Skin of body (tissue), 2 donors: ENCODE results near the gene AVPI1. TPM values are rescaled to one million over a fixed set of nuclear protein-coding genes. Genes with fewer than 3 reads are reported as not detected.
"Not testable (repeated sequence)": the region's sequence is repeated elsewhere in the genome, so short reads cannot be mapped to it uniquely, and the experiment has no call there.

Experiments
- DNase-seq: peaks from one replicate; lab custom pipeline; 2025; lab: John Stamatoyannopoulos, UW
- total RNA-seq: library from RNA; depleted of rRNA; stranded (reverse); fragments of >200 nt; gene quantifications from one replicate; pipeline ENCODE4 v1.2.3, GENCODE V29; 2014

Gene AVPI1
- total RNA-seq, 1 donor from 2014 or later = 18.2 TPM

- DNase-seq = no peak
Measured at GRCh38 chr10:97683556-97684367, 3.3 kb downstream of the AVPI1 start.

GRCh38 chr10:97682042-97682441, 5.0 kb downstream of the AVPI1 start:
- no peak for DNase-seq

- no peak for DNase-seq
Measured at GRCh38 chr10:97679594-97679993, 7.4 kb downstream of the AVPI1 start.

GRCh38 chr10:97676770-97677581, 10.1 kb downstream of the AVPI1 start:
- peak; percentile 13 for DNase-seq

- DNase-seq = no peak
Measured at GRCh38 chr10:97675222-97675621, 11.8 kb downstream of the AVPI1 start.

GRCh38 chr10:97673736-97674525, 13.1 kb downstream of the AVPI1 start:
- DNase-seq = no peak

- DNase-seq = no peak
Measured at GRCh38 chr10:97669571-97669970, 17.5 kb downstream of the AVPI1 start.

- DNase-seq = no peak
Measured at GRCh38 chr10:97667463-97667862, 19.6 kb downstream of the AVPI1 start.

- DNase-seq = no peak
Measured at GRCh38 chr10:97666992-97667391, 20.0 kb downstream of the AVPI1 start.

- DNase-seq = no peak
Measured at GRCh38 chr10:97664282-97664850, 22.7 kb downstream of the AVPI1 start.

GRCh38 chr10:97659589-97659988, 27.5 kb downstream of the AVPI1 start:
- no peak for DNase-seq

GRCh38 chr10:97656777-97657176, 30.3 kb downstream of the AVPI1 start:
- DNase-seq = no peak

- no peak for DNase-seq
Measured at GRCh38 chr10:97651773-97652172, 35.3 kb downstream of the AVPI1 start.

- DNase-seq = no peak
Measured at GRCh38 chr10:97650726-97651125, 36.3 kb downstream of the AVPI1 start.

GRCh38 chr10:97649405-97649750, 37.7 kb downstream of the AVPI1 start:
- not testable (repeated sequence) for DNase-seq

- no peak for DNase-seq
Measured at GRCh38 chr10:97648562-97649404, 38.3 kb downstream of the AVPI1 start.

GRCh38 chr10:97647556-97647955, 39.5 kb downstream of the AVPI1 start:
- no peak for DNase-seq

GRCh38 chr10:97644936-97645335, 42.1 kb downstream of the AVPI1 start:
- DNase-seq = no peak

- DNase-seq = no peak
Measured at GRCh38 chr10:97643441-97643985, 43.5 kb downstream of the AVPI1 start.

GRCh38 chr10:97642471-97643159, 44.4 kb downstream of the AVPI1 start:
- not testable (repeated sequence) for DNase-seq
